Measurements from ENCODE around the gene PTPN5.

Gene PTPN5

GRCh38 chr11:18802381-18803257, 11.0 kb upstream of the PTPN5 start:
- no peaks in the 10 kb centered on the region for H3K4me1 ChIP-seq (ENCODE audit: control insufficient read depth in 1 of 2, insufficient read depth in 1 of 2, low read depth in 1 of 2, low read length in 1 of 2)
- no peak for TF ChIP-seq CTCF (IDR thresholded peaks at IDR 0.05)
- H3K36me3 ChIP-seq = no peaks in the 10 kb centered on the region
- peaks cover 31% of the 10 kb centered on the region for H3K27me3 ChIP-seq
- H3K27ac ChIP-seq = no peak overlapping the region
- H3K9me3 ChIP-seq = no peaks in the 10 kb centered on the region
- H3K4me3 ChIP-seq (ENCODE audit: low read depth in 1 of 2, low read length in 1 of 2) = no peak overlapping the region

- Histone ChIP-seq H3K27me3 (peaks cover 47% of the 10 kb centered on the region), H3K4me3 (ENCODE audit: low read depth in 1 of 2, low read length in 1 of 2) (no peak overlapping the region), H3K9me3 (no peaks in the 10 kb centered on the region), H3K4me1 (ENCODE audit: control insufficient read depth in 1 of 2, insufficient read depth in 1 of 2, low read depth in 1 of 2, low read length in 1 of 2) (no peaks in the 10 kb centered on the region), H3K27ac (no peak overlapping the region), H3K36me3 (no peaks in the 10 kb centered on the region)
- no peak for TF ChIP-seq CTCF (IDR thresholded peaks at IDR 0.05)
These were observed 7.3 kb upstream of the PTPN5 start for GRCh38 chr11:18798799-18799469.

DNA sequence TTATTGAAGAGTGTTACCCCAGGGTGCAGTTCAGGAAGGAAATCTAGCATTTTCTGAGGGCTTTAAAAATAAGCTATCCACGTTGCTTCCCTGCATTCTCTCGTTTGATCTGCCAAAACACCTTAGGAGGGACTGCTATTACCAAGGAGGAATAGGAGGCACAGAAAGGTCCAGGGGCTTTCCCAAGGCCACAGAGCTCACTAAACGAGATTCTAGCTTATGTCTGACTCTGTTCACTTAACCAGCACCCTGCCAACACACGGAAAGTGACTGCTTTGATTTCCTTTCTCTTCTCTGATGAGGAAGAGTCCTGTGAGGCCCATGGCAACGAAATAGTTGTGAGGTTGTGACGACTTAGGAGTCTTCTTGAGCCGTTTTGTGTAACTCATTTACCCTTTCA, 3.4 kb upstream of the PTPN5 start:
- H3K27me3 ChIP-seq = peaks cover 72% of the 10 kb centered on the region

DNA sequence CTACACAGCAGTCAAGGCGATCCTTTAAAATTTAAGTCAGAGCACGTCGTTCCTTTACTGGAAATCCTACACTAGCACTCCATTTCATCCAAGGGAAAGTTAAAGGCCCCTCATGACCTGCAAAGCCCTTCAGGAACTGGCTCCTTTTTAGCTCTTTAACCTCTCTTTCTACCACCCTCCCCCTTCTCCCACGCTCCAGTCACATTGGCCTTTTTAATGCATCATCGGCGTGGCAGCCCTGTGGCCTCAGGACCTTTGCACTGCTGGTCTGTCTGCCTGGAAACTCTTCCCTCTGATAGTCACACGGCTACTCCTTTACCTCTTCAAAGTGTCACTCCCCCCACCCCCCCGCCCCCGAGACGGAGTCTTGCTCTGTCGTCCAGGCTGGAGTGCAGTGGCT, 1.2 kb upstream of the PTPN5 start:
- no peak for TF ChIP-seq CTCF (IDR thresholded peaks at IDR 0.05)
- Histone ChIP-seq H3K4me3 (ENCODE audit: low read depth in 1 of 2, low read length in 1 of 2) (no peak overlapping the region), H3K27me3 (peaks cover 90% of the 10 kb centered on the region), H3K36me3 (no peaks in the 10 kb centered on the region), H3K27ac (no peak overlapping the region), H3K9me3 (no peaks in the 10 kb centered on the region), H3K4me1 (ENCODE audit: control insufficient read depth in 1 of 2, insufficient read depth in 1 of 2, low read depth in 1 of 2, low read length in 1 of 2) (no peaks in the 10 kb centered on the region)

More for the DNA sequence above, 3.4 kb upstream of the PTPN5 start:
- Histone ChIP-seq H3K27ac (no peak overlapping the region), H3K9me3 (no peaks in the 10 kb centered on the region), H3K4me1 (ENCODE audit: control insufficient read depth in 1 of 2, insufficient read depth in 1 of 2, low read depth in 1 of 2, low read length in 1 of 2) (no peaks in the 10 kb centered on the region), H3K36me3 (no peaks in the 10 kb centered on the region), H3K4me3 (ENCODE audit: low read depth in 1 of 2, low read length in 1 of 2) (no peak overlapping the region)
- TF ChIP-seq CTCF (IDR thresholded peaks at IDR 0.05) = no peak

GRCh38 chr11:18791969-18792628, 501 bp upstream of the PTPN5 start:
- Histone ChIP-seq H3K9me3 (no peaks in the 10 kb centered on the region), H3K27ac (no peak overlapping the region), H3K36me3 (no peaks in the 10 kb centered on the region), H3K4me1 (ENCODE audit: control insufficient read depth in 1 of 2, insufficient read depth in 1 of 2, low read depth in 1 of 2, low read length in 1 of 2) (no peaks in the 10 kb centered on the region), H3K27me3 (peaks cover 97% of the 10 kb centered on the region), H3K4me3 (ENCODE audit: low read depth in 1 of 2, low read length in 1 of 2) (no peak overlapping the region)
- TF ChIP-seq CTCF (IDR thresholded peaks at IDR 0.05) = no peak
